ENCODE measurements around the gene COX7A2L.
"Not testable (repeated sequence)": the region's sequence is repeated elsewhere in the genome, so short reads cannot be mapped to it uniquely, and the experiment has no call there.

COX7A2L gene

GRCh38 chr2:42366411-42366810 lies 5.4 kb upstream of the COX7A2L start:
- DNase-seq = no peak

GRCh38 chr2:42364658-42365057 lies 3.6 kb upstream of the COX7A2L start:
- DNase-seq = no peak

- DNase-seq = no peak
Observed at GRCh38 chr2:42363413-42363812, 2.4 kb upstream of the COX7A2L start.

- no peak for DNase-seq
Observed at GRCh38 chr2:42361728-42362283, 789 bp upstream of the COX7A2L start.

- DNase-seq = no peak
Observed at GRCh38 chr2:42360493-42360889, 526 bp downstream of the COX7A2L start.

GRCh38 chr2:42359965-42360483 lies 993 bp downstream of the COX7A2L start:
- DNase-seq = no peak

GRCh38 chr2:42359304-42359964 lies 1.6 kb downstream of the COX7A2L start:
- no peak for DNase-seq

GRCh38 chr2:42353792-42354429 lies 7.1 kb downstream of the COX7A2L start:
- DNase-seq = no peak

GRCh38 chr2:42351864-42352263 lies 9.2 kb downstream of the COX7A2L start:
- no peak for DNase-seq

- no peak for DNase-seq
Observed at GRCh38 chr2:42350434-42351063, 10.5 kb downstream of the COX7A2L start.

GRCh38 chr2:42348113-42348805 lies 12.8 kb downstream of the COX7A2L start:
- DNase-seq = no peak

- not testable (repeated sequence) for DNase-seq
Observed at GRCh38 chr2:42347518-42347917, 13.5 kb downstream of the COX7A2L start.

GRCh38 chr2:42346856-42347255 lies 14.2 kb downstream of the COX7A2L start:
- DNase-seq = not testable (repeated sequence)

- DNase-seq = no peak
Observed at GRCh38 chr2:42345986-42346385, 15.0 kb downstream of the COX7A2L start.

GRCh38 chr2:42342795-42343241 lies 18.2 kb downstream of the COX7A2L start:
- no peak for DNase-seq

- DNase-seq = no peak
Observed at GRCh38 chr2:42342061-42342794, 18.8 kb downstream of the COX7A2L start.

GRCh38 chr2:42340938-42341636 lies 19.9 kb downstream of the COX7A2L start:
- no peak for DNase-seq

GRCh38 chr2:42340045-42340937 lies 20.7 kb downstream of the COX7A2L start:
- no peak for DNase-seq

- DNase-seq = no peak
Observed at GRCh38 chr2:42339191-42339912, 21.7 kb downstream of the COX7A2L start.

Measured in T-helper 9 cell (primary cell).